ENCODE measurements around the gene SLC8A2.

DNA sequence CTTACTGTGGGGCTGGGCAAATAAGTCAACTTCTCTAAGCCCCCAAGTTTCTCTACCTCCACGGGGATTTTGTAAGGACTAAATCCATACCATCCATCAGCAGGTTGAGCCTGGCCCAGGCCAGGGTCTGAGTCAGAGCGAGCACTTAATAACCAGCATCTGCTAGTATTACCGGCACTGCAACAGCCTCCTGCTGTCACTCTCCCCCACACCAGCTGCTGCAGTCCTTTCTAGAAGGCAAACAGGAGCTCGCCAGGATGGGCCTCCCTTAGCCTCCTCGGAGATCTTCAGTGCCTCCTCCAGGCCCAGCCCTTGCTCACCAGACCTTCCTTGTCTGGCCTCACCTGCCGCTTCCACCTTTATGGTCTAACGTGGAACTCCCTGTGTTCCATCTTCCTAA lies 40.0 kb upstream of the SLC8A2 start:
- TF ChIP-seq CTCF (IDR thresholded peaks at IDR 0.05) (no peak), POLR2A (IDR thresholded peaks at IDR 0.05) (no peak)

Measured in ovary (tissue), 3 donors.